Measurements from ENCODE around the gene HTRA1. TPM values are rescaled to one million over a fixed set of nuclear protein-coding genes. Genes with fewer than 3 reads are reported as not detected.

The HTRA1 gene
- polyA plus RNA-seq, 1 donor from 2014 or later = 1.4 TPM

GRCh38 chr10:122486406-122487080 is 25.2 kb downstream of the HTRA1 start:
- Histone ChIP-seq H4K20me1 (ENCODE audit: insufficient read depth) (no peaks in the 10 kb centered on the region), H3K9me3 (ENCODE audit: low read length) (no peaks in the 10 kb centered on the region), H3K4me2 (ENCODE audit: low read length) (no peak overlapping the region), H3F3A (ENCODE audit: insufficient read depth, low read length, poor library complexity, severe bottlenecking) (no peaks in the 10 kb centered on the region), H3K9me2 (ENCODE audit: insufficient read depth, low read length) (no peaks in the 10 kb centered on the region), H2AFZ (ENCODE audit: low read depth, low read length) (no peak overlapping the region), H3K36me3 (ENCODE audit: insufficient read depth, low read length) (no peaks in the 10 kb centered on the region), H3K4me3 (ENCODE audit: low read length) (no peak overlapping the region), H3K27me3 (ENCODE audit: insufficient read depth, low read depth, low read length) (no peaks in the 10 kb centered on the region), H3K27ac (ENCODE audit: low read length) (no peak overlapping the region), H3K79me2 (replicated peaks; ENCODE audit: insufficient read depth, low read length) (no peaks in the 10 kb centered on the region), H3K9ac (ENCODE audit: low read length) (no peak overlapping the region)
- TF ChIP-seq TAF1 (IDR thresholded peaks at IDR 0.05; ENCODE audit: low read depth) (no peak), MXI1 (conservative IDR thresholded peaks at IDR 0.05; ENCODE audit: poor library complexity, severe bottlenecking) (no peak), CTCF (IDR thresholded peaks at IDR 0.05; ENCODE audit: poor library complexity, severe bottlenecking) (no peak), RAD21 (conservative IDR thresholded peaks at IDR 0.05) (no peak), EP300 (conservative IDR thresholded peaks at IDR 0.05; ENCODE audit: poor library complexity, severe bottlenecking) (no peak), SMC3 (conservative IDR thresholded peaks at IDR 0.05; ENCODE audit: poor library complexity) (no peak), POLR2AphosphoS5 (IDR thresholded peaks at IDR 0.05) (no peak), REST (IDR thresholded peaks at IDR 0.05; ENCODE audit: borderline replicate concordance) (no peak), EZH2 (IDR thresholded peaks at IDR 0.05; ENCODE audit: borderline replicate concordance, insufficient read depth, low read length, poor library complexity, severe bottlenecking) (no peak)

- Histone ChIP-seq H3K4me3 (ENCODE audit: low read length) (no peak overlapping the region), H3K36me3 (ENCODE audit: insufficient read depth, low read length) (no peaks in the 10 kb centered on the region), H3K9me2 (ENCODE audit: insufficient read depth, low read length) (no peaks in the 10 kb centered on the region), H3K9ac (ENCODE audit: low read length) (no peak overlapping the region), H4K20me1 (ENCODE audit: insufficient read depth) (no peaks in the 10 kb centered on the region), H3K27me3 (ENCODE audit: insufficient read depth, low read depth, low read length) (no peaks in the 10 kb centered on the region), H2AFZ (ENCODE audit: low read depth, low read length) (no peak overlapping the region), H3K79me2 (replicated peaks; ENCODE audit: insufficient read depth, low read length) (no peaks in the 10 kb centered on the region), H3F3A (ENCODE audit: insufficient read depth, low read length, poor library complexity, severe bottlenecking) (no peaks in the 10 kb centered on the region), H3K4me2 (ENCODE audit: low read length) (no peak overlapping the region), H3K9me3 (ENCODE audit: low read length) (no peaks in the 10 kb centered on the region), H3K27ac (ENCODE audit: low read length) (no peak overlapping the region)
- TF ChIP-seq EZH2 (IDR thresholded peaks at IDR 0.05; ENCODE audit: borderline replicate concordance, insufficient read depth, low read length, poor library complexity, severe bottlenecking) = no peak
- TF ChIP-seq POLR2AphosphoS5 (IDR thresholded peaks at IDR 0.05) = no peak
- no peak for TF ChIP-seq CTCF (IDR thresholded peaks at IDR 0.05; ENCODE audit: poor library complexity, severe bottlenecking)
- no peak for TF ChIP-seq RAD21 (conservative IDR thresholded peaks at IDR 0.05)
- no peak for TF ChIP-seq REST (IDR thresholded peaks at IDR 0.05; ENCODE audit: borderline replicate concordance)
- no peak for TF ChIP-seq SMC3 (conservative IDR thresholded peaks at IDR 0.05; ENCODE audit: poor library complexity)
- TF ChIP-seq EP300 (conservative IDR thresholded peaks at IDR 0.05; ENCODE audit: poor library complexity, severe bottlenecking) = no peak
- no peak for TF ChIP-seq TAF1 (IDR thresholded peaks at IDR 0.05; ENCODE audit: low read depth)
- TF ChIP-seq MXI1 (conservative IDR thresholded peaks at IDR 0.05; ENCODE audit: poor library complexity, severe bottlenecking) = no peak
Measured at GRCh38 chr10:122487174-122487765, 25.9 kb downstream of the HTRA1 start.
